Mucosa of descending colon (tissue), 3 donors: ENCODE results near the gene TTC7B. TPM values are rescaled to one million over a fixed set of nuclear protein-coding genes. Genes with fewer than 3 reads are reported as not detected.

ENCODE experiments used
- ATAC-seq: fragments of 200-7000 bp; cut with Tn5 transposase; one replicate; pipeline ENCODE4 v1.9.1; 2020; ENCODE audit warnings: mild to moderate bottlenecking, moderate library complexity
- DNase-seq, 3 donors: peaks; one replicate each; pipeline ENCODE4 v3.0.0-alpha.2; 2020
- H3K36me3 ChIP-seq: fragments of 200-600 bp; one replicate; pipeline ENCODE4 v1.8.0; 2021; ENCODE audit warnings: low read depth, mild to moderate bottlenecking
- H3K4me1 ChIP-seq: fragments of 200-600 bp; one replicate; pipeline ENCODE4 v1.8.0; 2021; ENCODE audit warnings: low read depth, mild to moderate bottlenecking
- H3K4me3 ChIP-seq: fragments of 200-600 bp; one replicate; pipeline ENCODE4 v1.8.0; 2021; ENCODE audit warnings: mild to moderate bottlenecking
- H3K9me3 ChIP-seq: fragments of 200-600 bp; one replicate; pipeline ENCODE4 v1.8.0; 2021; ENCODE audit warnings: mild to moderate bottlenecking
- CTCF ChIP-seq: fragments of 200-600 bp; IDR thresholded peaks from one replicate; pipeline ENCODE4 v1.8.0; 2022; ENCODE audit warnings: antibody characterized with exemption, mild to moderate bottlenecking
- intact Hi-C, 2 donors: fragments of 100-400 bp; cut with DNase I in 1 of 2; cut with micrococcal nuclease in 1 of 2; formaldehyde crosslinking; loops; one replicate each; pipeline versions ENCODE4 v1.11.0 to v1.11.1; 2022; cut with DNase I, micrococcal nuclease
- total RNA-seq, 3 donors: library from RNA; stranded (reverse); fragmentation: NEBNext Ultra II Directional in 2 of 3; extraction: Animal tissue kit (Norgen Biotek cat#: 25700) in 2 of 3; gene quantifications; one replicate each; pipeline versions ENCODE4 v1.2.1 to v1.2.4, GENCODE V29; 2021 to 2023
- donor health status: DM: no; HTN: no; CAD: no; lungs with moderate emphysema.
- donor health status: DM: no; HTN: no; CAD: no.
- donor health status: DM: no; HTN: yes; CAD: no.

TTC7B gene
- total RNA-seq, 3 donors from 2014 or later, result 6.0 to 72.8 (median 10.0) TPM

GRCh38 chr14:90553298-90553920 lies 262.8 kb downstream of the TTC7B start:
- no peaks in the 10 kb centered on the region for H3K36me3 ChIP-seq
- intact Hi-C loops, result no loop called here
- TF ChIP-seq CTCF, result no peak
- no peaks in the 10 kb centered on the region for H3K4me1 ChIP-seq
- DNase-seq (no peak), ATAC-seq (no peak)
- no peak overlapping the region for H3K4me3 ChIP-seq
- H3K9me3 ChIP-seq, result no peaks in the 10 kb centered on the region

- DNase-seq (no peak), ATAC-seq (no peak)
- Histone ChIP-seq H3K9me3 (no peaks in the 10 kb centered on the region), H3K36me3 (no peaks in the 10 kb centered on the region), H3K4me3 (no peak overlapping the region), H3K4me1 (no peaks in the 10 kb centered on the region)
- no peak for TF ChIP-seq CTCF
- intact Hi-C loops, result no loop called here
Observed at GRCh38 chr14:90552465-90553297, 263.5 kb downstream of the TTC7B start.

- DNase-seq (no peak), ATAC-seq (no peak)
- intact Hi-C loops, result no loop called here
- no peaks in the 10 kb centered on the region for H3K36me3 ChIP-seq
- H3K4me3 ChIP-seq, result no peak overlapping the region
- H3K9me3 ChIP-seq, result no peaks in the 10 kb centered on the region
- no peak for TF ChIP-seq CTCF
- H3K4me1 ChIP-seq, result no peaks in the 10 kb centered on the region
Observed at GRCh38 chr14:90551733-90552464, 264.3 kb downstream of the TTC7B start.

- TF ChIP-seq CTCF, result no peak
- intact Hi-C loops, result no loop called here
- Histone ChIP-seq H3K36me3 (no peaks in the 10 kb centered on the region), H3K4me3 (no peak overlapping the region), H3K4me1 (no peaks in the 10 kb centered on the region), H3K9me3 (no peaks in the 10 kb centered on the region)
- ATAC-seq, result no peak
- DNase-seq, result no peak
Observed at GRCh38 chr14:90551070-90551704, 265.0 kb downstream of the TTC7B start.

- no peak for TF ChIP-seq CTCF
- no peaks in the 10 kb centered on the region for H3K4me1 ChIP-seq
- no peak overlapping the region for H3K4me3 ChIP-seq
- intact Hi-C loops, result no loop called here
- H3K36me3 ChIP-seq, result no peaks in the 10 kb centered on the region
- H3K9me3 ChIP-seq, result no peaks in the 10 kb centered on the region
- no peak for DNase-seq
- ATAC-seq, result no peak
Observed at GRCh38 chr14:90549794-90550641, 266.2 kb downstream of the TTC7B start.
